GM12864 (cell line): ENCODE results near the gene INPP4B.

Source experiments
- DNase-seq: peaks from one replicate; pipeline ENCODE4 v3.0.0-alpha.2; 2011; ENCODE audit warnings: low read depth
- H3K4me3 ChIP-seq: 2 replicates; pipeline ENCODE4 v1.5.1; 2011; ENCODE audit warnings: mild to moderate bottlenecking, low read depth, low read length, control low read depth
- TF ChIP-seq, protein P1 (sequence below): IDR thresholded peaks from 2 replicates; pipeline ENCODE4 v1.5.1; 2011; ENCODE audit warnings: low read depth, mild to moderate bottlenecking, moderate library complexity, low read length, control low read depth, inconsistent platforms; ENCODE audit errors: missing control alignments

INPP4B gene

DNA sequence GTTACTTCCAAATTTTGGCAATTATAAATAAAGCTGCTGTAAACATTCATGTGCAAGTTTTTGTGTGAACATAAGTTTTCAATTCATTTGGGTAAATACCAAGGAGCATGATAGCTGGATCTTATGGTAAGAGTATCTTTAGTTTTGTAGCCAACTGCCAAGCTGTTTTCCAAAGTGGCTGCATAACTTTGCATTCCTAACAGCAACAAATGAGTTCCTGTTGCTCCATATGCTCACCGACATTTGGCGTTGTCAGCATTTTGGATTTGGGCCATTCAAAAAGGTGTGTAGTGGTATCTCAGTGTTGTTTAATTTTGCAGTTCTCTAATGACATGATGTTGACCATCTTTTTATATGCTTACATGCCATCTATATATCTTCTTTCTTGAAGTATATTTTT lies 208.5 kb downstream of the INPP4B start:
- no peak for DNase-seq
- no peak overlapping the region for H3K4me3 ChIP-seq
- TF ChIP-seq, protein P1, sequence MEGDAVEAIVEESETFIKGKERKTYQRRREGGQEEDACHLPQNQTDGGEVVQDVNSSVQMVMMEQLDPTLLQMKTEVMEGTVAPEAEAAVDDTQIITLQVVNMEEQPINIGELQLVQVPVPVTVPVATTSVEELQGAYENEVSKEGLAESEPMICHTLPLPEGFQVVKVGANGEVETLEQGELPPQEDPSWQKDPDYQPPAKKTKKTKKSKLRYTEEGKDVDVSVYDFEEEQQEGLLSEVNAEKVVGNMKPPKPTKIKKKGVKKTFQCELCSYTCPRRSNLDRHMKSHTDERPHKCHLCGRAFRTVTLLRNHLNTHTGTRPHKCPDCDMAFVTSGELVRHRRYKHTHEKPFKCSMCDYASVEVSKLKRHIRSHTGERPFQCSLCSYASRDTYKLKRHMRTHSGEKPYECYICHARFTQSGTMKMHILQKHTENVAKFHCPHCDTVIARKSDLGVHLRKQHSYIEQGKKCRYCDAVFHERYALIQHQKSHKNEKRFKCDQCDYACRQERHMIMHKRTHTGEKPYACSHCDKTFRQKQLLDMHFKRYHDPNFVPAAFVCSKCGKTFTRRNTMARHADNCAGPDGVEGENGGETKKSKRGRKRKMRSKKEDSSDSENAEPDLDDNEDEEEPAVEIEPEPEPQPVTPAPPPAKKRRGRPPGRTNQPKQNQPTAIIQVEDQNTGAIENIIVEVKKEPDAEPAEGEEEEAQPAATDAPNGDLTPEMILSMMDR = no peak

DNA sequence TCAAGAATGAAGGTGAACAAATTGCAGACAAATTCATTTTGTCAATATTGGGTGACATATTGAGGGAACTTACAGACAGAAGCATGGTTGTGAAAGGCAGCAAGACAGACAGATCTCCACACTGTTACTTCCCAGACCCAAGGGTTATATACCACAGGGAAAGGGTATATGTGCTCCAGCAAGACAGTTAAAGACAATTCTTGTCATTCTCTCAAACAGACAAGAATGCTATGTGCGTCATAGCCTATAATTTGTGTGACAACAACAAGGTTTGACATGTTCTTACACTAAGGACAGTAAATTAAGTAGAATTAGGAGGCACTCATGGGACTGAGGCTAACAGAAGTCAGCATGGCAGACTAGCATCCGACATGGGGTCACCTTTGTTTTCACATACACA lies 214.3 kb downstream of the INPP4B start:
- H3K4me3 ChIP-seq = no peak overlapping the region
- no peak for DNase-seq
- TF ChIP-seq, protein P1 = no peak

DNA sequence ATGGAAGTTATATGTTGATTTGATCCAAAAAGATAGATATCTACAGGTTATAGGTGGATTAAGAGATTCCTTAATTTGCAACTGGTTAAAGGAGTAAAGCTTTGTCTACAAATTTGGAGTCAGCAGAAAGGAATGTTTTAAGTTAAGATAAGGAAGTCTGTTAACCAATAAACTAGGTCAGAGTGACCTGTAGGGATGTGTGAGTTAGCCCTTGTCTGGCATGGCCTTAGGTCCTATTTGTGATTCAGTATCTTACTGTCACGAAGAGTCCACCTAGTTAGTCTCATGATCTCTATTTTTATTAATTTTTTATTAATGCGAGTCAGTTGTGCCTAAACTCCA lies 230.8 kb downstream of the INPP4B start:
- no peak overlapping the region for H3K4me3 ChIP-seq
- TF ChIP-seq, protein P1 = no peak
- no peak for DNase-seq

- no peak for DNase-seq
- H3K4me3 ChIP-seq = no peak overlapping the region
- TF ChIP-seq, protein P1 = no peak
These were observed 231.3 kb downstream of the INPP4B start for GRCh38 chr4:142614621-142615323.

- no peak for DNase-seq
- TF ChIP-seq, protein P1 = no peak
- H3K4me3 ChIP-seq = no peak overlapping the region
These were observed 238.1 kb downstream of the INPP4B start for GRCh38 chr4:142607976-142608375.

- TF ChIP-seq, protein P1 = no peak
- no peak for DNase-seq
- H3K4me3 ChIP-seq = no peak overlapping the region
These were observed 245.1 kb downstream of the INPP4B start for GRCh38 chr4:142600952-142601351.

DNA sequence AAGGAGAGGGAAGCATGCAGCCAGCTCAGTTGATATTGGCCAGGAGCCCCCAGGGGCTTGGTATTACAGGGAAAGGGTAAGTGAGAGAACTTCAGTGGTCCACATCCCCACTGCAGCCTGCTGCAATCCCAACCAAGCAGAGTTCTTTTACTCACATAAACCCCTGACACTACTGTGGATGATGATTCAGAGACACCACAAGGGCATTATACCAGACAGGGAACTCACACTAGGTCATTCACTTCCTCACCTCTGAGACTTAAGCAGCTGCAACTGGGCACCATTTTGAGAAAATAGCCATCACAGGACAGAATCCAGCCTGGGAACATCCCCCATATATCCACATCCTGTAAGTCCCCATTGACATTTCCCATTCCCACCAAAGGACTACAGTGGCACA lies 248.0 kb downstream of the INPP4B start:
- TF ChIP-seq, protein P1 = no peak
- DNase-seq = no peak

More for the DNA sequence above, 248.0 kb downstream of the INPP4B start:
- H3K4me3 ChIP-seq = no peak overlapping the region
